ENCODE measurements around the gene DHCR24. TPM values are rescaled to one million over a fixed set of nuclear protein-coding genes. Genes with fewer than 3 reads are reported as not detected.

The DHCR24 gene
- total RNA-seq, 1 donor from 2014 or later = 82.2 TPM

DNA sequence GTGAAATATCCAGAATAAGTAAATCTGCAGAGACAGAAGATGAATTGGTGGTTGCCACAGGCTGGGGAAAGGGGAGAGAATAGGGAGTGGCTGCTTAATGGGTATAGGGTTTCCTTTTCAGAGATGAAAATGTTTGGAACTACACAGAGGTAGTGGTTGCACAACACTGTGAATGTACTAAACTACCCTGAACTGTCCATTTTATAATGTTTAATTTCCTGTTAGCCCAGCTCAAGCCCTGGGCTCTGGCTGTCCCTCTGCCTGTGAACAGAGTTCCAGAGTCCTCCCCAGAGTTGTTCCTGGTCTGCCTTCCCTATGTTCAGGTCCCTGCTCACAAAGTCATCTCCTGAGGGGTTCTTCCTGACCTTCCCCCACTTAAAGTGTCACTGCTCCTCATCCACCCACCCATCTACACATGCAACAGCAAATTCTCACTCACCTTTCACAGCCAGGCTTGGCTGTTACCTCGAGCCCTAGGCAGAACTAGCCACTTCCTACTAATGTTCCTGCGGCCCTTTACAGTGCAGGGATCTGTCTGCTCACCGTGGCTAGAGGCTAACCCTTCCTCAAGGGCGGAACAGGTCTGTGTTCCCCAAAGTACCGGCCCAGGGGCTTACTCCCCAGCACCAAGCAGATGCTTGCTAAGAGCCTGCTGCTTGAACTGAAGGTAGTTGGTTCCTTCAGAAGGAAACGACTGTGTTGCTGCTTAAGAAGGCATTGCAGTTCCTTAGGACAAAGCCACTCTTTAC lies 22.4 kb downstream of the DHCR24 start:
- DNase-seq = no peak

DNA sequence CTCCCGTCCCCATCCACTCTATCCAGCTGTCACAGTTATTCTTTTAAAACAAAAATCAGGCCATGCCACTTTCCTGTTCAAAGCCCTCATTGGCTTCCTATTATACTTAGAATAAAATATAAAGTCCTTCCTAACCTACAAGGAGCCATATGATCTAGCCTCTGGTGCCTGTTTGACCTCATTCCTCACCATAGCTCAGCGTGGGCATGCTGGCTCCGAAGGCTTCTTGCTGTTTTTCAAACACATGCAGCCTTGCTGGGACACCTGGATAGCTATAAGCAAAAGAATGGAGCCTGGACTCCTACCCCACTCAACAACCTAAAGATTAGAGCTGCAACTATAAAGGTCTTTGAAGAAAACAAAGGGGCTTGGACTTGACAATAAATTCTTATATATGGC lies 23.7 kb downstream of the DHCR24 start:
- DNase-seq = no peak

DNA sequence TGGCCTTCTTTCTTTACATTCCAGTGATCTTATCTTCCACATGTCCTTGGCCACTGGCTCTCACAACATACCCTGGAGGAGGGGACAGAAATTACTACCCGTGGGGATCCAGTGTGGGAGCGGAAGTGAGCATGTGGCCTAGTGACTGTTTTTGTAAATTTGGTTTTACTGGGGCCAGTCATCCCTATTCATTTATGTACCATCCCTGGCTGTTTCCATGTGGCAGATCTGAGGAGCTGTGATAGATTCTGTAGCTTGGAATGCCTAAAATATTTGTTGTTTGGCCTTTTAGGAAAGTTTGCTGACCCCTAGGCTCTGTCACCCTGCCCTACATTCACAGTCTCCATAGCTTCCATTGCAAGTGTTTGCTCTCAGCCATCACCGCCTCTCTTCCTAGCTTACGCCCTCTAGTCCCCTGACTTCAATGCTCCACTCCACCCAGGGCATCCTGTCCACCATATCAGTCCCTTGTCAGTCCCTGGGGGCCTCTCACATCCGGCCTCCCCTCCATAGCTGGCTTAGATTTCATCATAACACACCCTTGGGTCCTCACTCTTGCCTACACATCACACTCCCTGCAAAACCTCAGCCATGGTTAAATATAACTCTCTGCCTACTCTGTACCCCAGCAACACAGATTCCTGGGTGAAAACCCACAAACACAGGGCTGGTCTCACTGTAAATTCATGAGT lies 25.8 kb downstream of the DHCR24 start:
- DNase-seq = no peak

DNA sequence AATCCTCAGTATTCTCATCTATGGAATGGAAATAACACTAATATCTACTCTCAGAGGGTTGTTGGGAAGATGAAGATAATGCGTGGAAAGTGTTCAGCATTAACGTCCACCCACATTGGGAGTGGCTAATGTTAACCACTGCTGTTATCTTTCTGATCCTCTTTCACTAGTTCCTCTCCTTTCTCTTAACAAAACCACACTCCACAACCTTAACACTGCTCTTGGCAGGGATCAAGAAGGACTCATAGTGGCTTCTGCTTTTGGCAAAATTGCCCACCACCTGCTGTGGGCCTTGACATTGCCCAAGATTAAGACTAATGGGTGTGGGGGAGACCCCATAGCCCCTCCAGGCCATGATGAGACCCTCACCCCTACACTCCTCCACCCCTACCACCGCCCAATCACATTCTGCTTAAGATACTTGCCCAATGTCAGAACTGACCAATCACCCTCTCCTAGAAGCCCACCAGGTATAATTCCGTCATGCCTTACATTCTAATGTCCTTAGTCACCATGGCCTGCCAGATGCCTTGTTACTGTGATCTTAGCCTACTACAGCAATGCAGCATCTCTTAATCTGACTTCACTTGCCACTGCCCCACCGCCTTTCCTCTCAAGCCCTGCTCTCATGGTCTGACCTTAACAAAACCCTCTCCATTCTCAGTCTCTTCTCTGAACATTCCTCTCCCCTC lies 27.1 kb downstream of the DHCR24 start:
- DNase-seq = no peak

DNA sequence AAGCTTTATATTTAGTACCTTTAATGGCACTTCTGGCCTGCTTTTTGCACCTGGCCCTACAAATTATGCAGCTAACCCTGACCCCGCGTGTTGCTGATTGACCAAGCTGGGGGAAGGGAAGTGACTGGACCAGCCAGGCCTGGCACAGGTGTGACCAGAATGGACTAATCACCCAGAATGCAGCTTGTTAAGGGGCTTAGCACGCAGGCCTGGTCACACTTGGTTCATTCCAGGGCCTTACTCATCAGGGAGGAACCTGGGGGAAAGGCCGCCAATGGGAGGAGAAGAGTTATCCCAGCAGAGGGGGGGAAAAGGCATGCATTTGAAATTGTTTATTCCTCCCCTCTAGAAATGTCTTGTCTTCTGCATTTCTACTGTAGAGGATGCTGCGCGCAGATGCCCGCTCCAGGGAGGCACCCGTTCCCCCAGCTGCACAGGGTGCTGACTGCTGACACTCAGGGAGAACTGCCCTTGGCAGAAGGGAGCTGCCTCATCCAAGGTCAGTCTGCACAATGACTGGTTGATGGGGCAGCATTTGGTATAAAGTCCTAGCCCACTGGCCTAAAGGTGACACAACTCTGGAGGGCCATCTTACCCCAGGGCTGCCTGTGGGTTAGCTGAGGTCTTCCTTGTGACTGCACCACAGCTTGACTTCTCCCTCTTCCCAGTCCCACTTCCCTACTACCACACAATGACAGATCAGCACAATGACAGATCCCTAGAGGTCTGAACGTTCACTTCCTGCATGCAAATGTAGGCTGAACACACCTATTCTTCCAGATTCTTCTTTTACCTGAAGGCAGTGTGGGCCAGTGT lies 29.0 kb downstream of the DHCR24 start:
- no peak for DNase-seq

DNA sequence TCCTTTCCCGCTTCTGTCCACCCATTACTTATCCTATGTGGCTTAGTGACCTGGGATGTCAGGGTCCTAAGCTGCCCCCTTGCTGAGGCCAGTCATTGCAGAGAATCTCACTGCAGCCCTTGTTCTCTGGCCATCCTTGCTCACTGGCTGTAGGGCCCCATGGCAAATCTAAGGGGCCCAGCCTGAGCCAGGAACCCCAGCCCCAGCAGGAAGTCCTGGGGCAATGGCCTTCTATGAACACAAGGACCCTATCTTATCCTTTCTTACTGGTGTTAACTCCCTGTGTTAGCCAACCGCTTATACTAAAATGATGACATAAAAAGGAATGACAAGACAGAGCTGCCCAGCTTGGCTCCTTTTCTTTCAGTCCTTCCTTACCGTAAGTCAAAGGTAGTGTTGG lies 29.9 kb downstream of the DHCR24 start:
- DNase-seq = no peak

DNA sequence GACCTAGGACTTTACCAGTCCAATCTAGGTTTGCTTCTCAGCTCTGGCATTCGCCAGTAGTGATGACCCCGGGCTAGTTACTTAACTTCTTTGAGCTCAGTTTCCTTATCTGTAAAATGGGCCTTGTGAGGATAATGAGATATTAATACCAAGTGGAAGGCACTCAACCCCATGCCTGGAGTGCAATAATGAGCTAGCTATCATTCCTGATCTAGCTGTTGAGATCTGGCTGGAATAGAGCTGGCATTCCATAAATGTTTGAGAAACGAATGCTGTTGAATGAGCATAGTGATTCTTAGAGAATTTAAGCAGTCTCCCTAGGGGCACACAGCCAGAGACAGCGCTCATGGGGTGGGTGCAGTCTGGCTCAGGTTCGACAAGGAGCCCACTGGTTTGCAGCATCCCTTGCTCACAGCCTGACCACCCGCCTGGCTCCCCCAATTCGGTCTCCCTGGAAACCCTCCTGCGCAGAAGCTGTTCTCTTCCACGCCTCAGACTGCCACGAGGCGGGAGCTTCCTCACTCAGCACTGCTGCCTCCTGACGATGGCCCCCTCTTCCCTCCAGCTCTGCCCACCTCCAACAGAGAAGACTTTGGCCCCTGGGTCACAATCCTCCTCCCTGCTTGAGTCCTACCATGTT lies 32.5 kb downstream of the DHCR24 start:
- no peak for DNase-seq

DNA sequence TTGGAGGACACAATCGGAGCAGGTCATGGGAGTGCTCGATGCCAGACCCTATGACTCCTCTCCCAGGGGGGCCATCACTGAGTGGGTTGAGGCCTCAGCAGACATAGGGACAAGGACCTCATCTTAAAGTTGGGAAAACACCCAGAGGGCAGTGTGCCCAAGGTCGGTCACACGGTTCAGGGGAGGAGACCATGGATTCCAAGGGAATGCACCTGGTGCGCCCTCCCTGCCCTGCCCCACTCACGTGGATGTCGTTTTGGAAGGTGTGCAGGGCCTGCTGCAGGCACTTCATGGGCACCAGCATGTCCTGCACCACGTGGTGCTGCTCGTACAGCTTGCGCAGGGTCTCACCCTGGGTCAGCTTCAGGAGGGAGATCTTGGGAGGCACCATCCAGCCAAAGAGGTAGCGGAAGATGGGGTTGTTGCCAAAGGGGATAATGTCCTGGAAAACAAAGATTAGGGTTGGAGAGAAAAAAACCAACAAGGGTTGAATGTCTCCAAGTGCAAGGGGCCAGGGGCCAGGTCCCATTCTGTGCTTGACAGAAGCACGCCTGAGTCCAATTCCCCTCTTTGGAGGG lies 33.1 kb downstream of the DHCR24 start:
- no peak for DNase-seq

DNA sequence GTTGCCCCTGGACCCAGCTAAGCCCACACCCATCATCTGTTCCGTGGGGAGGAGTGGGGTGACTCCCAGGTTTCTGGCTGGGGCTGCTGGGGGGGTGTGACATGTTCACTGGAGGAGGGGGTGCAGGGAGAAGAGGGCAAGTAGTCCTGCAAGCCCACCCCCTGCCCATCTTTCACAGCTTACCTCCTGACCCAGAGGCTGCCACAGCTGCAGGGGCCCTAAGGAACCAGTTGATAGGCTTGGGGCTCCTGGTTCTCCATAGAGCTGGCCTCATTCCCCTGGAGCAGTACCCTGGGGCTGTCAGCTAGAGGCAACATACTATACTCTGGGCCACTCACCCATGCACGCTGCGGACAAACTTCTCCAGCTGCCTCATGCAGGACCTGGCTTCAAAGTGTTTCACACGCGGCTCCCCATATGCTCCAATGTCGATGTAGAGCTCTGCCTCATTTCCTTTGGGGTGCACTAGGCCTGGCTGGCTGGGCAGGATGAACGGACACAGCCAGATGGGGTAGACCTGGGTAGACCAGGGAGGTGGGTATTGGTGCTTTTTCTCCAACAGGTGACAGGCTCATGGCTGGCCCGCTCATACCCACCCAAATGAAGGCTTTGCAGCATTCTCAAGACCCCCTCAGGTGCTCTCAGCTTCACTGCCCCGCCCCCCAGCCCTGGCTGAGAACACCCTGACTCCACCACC lies 33.8 kb downstream of the DHCR24 start:
- DNase-seq = no peak

DNA sequence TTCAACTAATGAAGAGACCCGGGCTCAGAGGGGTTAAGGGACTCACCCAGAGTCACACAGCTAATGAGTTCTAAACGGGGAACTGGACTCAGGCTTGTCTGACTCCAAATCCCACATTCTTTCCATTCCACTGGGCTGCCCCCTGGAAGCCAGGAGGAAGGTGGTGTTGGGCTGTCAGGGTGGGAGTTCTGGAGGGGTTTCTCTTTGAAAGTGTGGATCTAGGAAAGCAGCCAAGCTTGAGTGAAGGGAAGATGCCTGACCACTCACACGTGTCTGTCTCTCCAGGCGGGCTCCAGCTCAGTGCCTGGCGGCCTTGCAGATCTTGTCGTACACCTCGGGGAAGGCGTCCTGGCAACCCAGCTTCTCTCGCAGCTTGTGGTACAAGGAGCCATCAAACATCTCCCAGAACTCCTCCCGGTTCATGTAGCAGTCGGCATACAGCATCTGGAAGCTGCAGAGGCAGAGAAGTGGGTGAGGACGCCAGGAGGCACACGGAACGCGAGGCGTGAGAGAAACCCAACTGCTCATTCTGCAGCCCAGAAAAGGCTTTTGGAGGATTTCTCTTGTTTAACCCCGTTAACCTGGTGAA lies 35.0 kb downstream of the DHCR24 start:
- no peak for DNase-seq

DNA sequence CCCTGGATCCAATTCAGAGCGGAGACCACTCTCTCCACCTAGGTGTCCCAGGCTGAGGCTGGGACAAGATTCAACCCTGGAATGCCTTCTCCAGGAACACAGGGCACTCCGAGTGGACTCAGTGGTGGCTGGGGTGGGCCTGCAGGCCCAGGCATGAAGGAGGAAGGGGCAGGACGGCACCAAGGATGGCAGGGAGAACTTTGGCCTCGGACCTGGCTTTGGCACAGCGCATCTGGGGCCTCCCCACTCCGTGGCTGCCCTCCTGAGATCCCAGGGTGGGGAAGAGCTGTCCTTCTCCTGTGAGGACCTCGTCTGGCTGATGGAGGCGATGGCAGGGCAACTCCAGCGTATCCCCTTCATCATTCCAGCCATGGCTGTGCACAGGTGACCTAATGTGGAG lies 35.6 kb downstream of the DHCR24 start:
- DNase-seq = no peak

DNA sequence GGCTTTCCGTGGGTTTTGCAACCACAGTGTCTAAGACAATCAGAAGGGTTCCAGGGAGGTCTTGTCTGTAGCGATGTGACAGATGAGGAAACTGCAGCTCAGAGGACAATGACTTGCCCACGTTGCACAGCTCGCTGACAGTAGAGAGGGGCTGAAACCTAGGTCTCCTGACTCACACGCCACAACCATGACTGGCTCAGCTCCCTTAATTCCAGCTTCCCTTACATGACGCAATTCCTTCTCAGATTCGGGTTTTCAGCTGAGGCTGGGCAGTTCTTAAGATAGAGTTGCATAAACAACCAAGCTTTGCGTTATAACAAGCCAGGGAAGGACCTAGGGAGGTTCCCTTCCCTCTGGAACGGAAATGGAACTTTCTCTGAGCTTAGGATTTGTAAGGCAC lies 36.3 kb downstream of the DHCR24 start:
- DNase-seq = no peak

DNA sequence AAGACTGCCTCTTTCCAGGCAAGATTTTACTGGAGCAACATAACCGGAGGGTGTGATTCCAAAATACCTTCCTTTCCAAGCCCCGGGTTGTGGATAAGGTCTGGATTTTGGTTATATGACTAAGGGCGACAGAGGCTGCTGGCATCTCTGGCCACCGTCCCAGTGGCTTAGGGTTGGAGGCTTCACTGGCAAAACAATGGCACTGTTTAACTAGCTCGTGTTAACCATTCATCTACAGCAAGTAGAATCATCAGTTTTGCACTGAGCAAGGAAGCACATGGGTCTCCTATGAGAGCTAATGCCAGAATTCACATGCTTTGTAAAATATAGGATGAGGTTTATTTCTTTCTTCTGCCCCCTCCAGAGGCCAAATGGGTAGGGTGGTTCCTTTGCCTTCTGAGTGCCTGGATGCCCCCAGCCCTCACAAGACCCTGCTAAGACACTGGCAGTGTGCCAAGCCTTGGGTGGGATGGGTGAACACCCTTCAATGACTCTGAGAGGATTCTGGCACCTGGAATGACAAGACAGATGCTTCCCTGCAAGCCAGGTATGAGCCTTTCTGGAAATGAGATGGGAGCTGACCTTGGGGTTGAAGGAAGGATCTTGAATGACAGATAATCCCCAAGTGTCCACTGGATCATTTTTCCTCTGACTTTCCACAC lies 36.8 kb downstream of the DHCR24 start:
- DNase-seq = no peak

DNA sequence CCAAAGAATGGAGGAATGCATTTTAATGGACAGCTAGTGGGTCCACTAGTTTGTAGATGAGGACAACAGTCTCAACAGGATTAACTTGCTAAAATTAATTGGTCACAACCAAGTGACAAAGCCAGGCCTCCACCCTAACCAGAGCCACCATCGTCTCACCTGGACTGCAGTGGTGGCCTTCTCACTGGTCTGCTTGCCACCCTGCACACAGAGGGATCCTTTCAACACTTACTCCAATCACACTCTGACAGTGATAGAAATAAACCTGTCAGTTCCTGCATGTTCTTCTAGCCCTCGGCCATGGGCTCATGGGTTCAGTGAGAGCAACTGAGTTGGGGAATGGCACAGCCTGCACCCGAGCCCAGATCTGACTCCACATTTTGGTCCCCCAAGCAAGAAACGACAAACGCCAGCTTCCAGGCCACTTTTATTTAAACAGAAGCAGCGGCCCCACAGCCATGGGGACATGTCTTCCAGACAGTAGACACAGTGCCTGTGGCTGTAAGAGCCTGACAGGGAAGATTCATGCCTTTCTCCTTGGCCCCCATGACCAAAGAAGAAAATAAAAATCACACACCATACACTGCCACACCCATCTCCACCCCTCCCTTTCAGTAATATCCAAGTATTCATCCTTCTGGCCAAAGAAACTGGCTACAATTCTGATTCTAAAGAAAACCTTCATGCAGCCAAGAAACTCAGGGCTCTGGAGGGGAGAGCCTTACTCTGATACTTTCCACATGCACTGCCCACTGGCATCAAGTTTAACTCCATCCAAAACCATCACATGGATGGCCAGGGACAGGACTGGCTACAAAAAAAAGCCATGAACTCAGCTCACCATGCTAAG lies 37.6 kb downstream of the DHCR24 start:
- DNase-seq = no peak

DNA sequence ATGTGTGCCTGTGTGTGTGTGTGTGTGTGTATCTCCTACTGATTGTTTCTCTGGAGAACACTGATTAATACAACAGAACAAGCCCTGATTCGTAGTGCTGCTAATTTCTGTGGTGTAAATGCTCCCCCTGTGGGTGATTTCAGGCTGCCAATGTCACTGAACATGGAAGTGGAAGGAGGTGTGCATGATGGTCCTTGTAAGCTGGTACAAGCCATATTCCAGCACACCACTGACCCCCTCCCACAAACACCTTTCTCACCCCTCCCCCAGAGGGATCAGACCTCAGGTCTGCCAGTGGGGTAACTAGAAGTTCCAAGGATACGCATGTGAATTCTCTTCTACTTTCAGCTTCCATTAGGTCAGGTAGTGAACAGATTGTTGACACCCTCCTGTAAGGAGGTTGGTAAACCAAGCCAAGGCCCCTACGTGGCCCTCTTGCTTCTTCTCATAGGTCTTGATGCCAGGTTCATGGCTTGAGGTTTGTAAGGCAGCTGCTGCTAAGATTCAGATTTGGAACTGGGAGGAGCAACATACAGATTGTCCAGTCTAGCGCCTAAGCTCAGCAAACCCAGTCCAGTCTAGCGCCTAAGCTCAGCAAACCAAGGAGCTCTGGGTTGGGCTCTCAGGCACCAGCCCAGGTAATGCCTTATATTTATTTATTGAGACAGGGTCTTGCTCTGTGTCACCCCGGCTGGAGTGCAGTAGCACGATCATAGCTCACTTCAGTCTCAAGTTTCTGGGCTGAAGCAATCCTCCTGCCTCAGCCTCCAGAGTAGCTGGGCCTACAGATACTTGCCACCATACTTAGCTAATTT lies 38.7 kb downstream of the DHCR24 start:
- DNase-seq = no peak

DNA sequence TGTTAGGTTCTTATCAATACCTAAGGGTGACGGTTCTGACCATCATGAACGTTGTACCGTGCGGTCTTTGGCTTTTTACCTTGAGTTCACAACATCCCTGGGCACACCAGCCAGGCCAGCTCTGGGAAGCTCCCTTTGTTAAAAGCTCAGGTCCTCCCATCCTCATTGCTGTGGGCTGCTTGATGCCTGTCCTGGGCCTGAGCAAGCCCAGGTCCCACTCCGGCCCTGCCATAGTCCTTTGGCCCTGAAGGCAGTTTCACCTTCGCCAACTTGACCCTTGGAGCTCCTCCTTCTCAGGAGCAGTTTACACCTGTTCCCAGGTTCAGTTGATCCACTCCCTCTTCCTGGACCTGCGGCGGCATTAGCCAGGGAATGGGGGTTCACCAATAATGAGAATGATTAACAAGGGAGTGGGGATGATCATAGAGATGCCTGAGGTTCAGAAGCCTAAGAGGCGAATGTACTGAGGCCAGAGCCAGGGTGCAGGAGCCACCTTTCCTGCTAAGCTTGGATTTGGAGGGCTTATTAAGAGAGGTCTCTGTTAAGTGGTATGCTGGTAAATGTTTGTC lies 40.2 kb downstream of the DHCR24 start:
- no peak for DNase-seq

DNA sequence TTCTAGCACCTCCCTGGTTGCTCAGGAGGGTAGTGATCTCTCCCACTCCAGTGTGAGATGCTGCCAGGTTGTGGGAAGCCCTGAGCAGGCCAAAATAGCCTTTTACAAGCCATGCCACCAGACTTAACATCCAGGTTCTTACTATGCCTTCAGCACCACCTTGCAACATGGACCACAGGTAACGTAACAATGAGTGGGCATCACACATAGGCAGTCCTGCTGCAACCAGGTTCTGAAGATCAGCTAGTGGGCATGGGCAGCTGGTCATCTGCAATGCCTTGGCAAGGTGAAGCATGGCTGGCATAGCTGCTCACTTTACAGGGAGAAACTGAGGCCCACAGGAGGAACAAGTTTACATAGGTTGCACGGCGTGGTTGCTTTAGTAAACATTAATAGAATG lies 40.7 kb downstream of the DHCR24 start:
- DNase-seq = no peak

DNA sequence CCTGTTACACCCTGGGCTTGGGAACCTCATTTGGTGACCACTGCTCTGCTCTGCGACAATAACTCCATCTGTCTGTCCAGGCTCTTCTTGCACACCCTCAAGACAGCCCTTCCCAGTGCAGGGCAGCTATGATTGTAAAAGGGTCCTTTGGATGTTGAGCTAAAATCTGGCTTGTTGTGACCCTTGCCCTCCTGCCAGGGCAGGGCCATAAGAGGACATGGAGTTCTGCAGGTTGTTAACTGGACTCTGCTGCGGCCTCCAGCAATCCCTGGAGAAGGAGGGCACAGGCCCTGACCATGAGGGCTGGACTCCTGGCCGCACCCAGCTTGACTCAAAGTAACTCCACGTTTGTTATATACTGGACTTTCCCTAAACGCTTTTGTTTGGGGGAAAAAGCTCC lies 41.2 kb downstream of the DHCR24 start:
- no peak for DNase-seq

Measured in dermis blood vessel endothelial cell (primary cell).